CD4-positive, alpha-beta memory T cell (primary cell): ENCODE results near the gene BRD1. TPM values are rescaled to one million over a fixed set of nuclear protein-coding genes. Genes with fewer than 3 reads are reported as not detected.

Source experiments
- CTCF ChIA-PET: fragments of 350-600 bp; sonication (Branson Sonifier 250); formaldehyde crosslinking; loops from one replicate; lab custom pipeline; 2021; ENCODE audit warnings: inconsistent platforms; ENCODE audit not compliant: partially characterized antibody; lab: Charles Lee
- POLR2A ChIA-PET: fragments of 350-600 bp; sonication (Branson Sonifier 250); formaldehyde crosslinking; loops from one replicate; lab custom pipeline; 2021; ENCODE audit not compliant: partially characterized antibody; lab: Charles Lee
- DNase-seq, 5 donors: peaks; one replicate each; pipeline versions ENCODE4 v3.0.0 to v3.0.0-alpha.2; 2020 to 2022; ENCODE audit warnings: mixed read lengths in 1 of 5
- H3K27ac ChIP-seq: one replicate; pipeline ENCODE4 v1.7.0; 2013; ENCODE audit warnings: low read depth, low read length
- H3K27me3 ChIP-seq: 2 replicates; pipeline ENCODE4 v1.7.0; 2013; ENCODE audit warnings: mild to moderate bottlenecking, low read length, moderate library complexity; ENCODE audit not compliant: insufficient read depth
- H3K36me3 ChIP-seq: 2 replicates; pipeline ENCODE4 v1.7.0; 2013; ENCODE audit warnings: mild to moderate bottlenecking, low read length, moderate library complexity; ENCODE audit not compliant: insufficient read depth
- H3K4me1 ChIP-seq: 2 replicates; pipeline ENCODE4 v1.7.0; 2013; ENCODE audit warnings: mild to moderate bottlenecking, low read length, moderate library complexity; ENCODE audit not compliant: insufficient read depth
- H3K4me3 ChIP-seq, 2 donors: one replicate each; pipeline ENCODE4 v1.7.0; 2013; ENCODE audit warnings: low read length in 2 of 2, mild to moderate bottlenecking in 1 of 2
- H3K9me3 ChIP-seq, 2 donors: one replicate each; pipeline ENCODE4 v1.7.0; 2013; ENCODE audit warnings: low read length in 2 of 2, control low read depth in 1 of 2; ENCODE audit not compliant: control insufficient read depth in 1 of 2
- H3K27ac Mint-ChIP-seq, 7 donors: one replicate each; pipeline ENCODE4 v1.8.0; 2020 to 2021; ENCODE audit warnings: mixed read lengths in 7 of 7, mild to moderate bottlenecking in 6 of 7, inconsistent platforms in 3 of 7, moderate library complexity in 3 of 7
- H3K27me3 Mint-ChIP-seq, 2 donors: one replicate each; pipeline ENCODE4 v1.8.0; 2020 to 2021; ENCODE audit warnings: mixed read lengths in 2 of 2
- H3K36me3 Mint-ChIP-seq, 2 donors: one replicate each; pipeline ENCODE4 v1.8.0; 2020 to 2021; ENCODE audit warnings: mixed read lengths in 2 of 2, inconsistent platforms in 1 of 2, mild to moderate bottlenecking in 1 of 2
- H3K4me1 Mint-ChIP-seq, 4 donors: one replicate each; pipeline ENCODE4 v1.8.0; 2020 to 2021; ENCODE audit warnings: mixed read lengths in 4 of 4, mild to moderate bottlenecking in 1 of 4
- H3K4me3 Mint-ChIP-seq, 8 donors: one replicate each; pipeline ENCODE4 v1.8.0; 2020 to 2021; ENCODE audit warnings: mixed read lengths in 8 of 8, mild to moderate bottlenecking in 7 of 8, moderate library complexity in 6 of 8, inconsistent platforms in 3 of 8
- H3K9me3 Mint-ChIP-seq, 8 donors: one replicate each; pipeline ENCODE4 v1.8.0; 2020 to 2021; ENCODE audit warnings: mixed read lengths in 8 of 8, mild to moderate bottlenecking in 5 of 8, inconsistent platforms in 3 of 8, moderate library complexity in 1 of 8
- intact Hi-C: fragments of 100-400 bp; cut with micrococcal nuclease; formaldehyde crosslinking; loops from one replicate; pipeline ENCODE4 v1.15.1; 2023
- polyA plus RNA-seq, 2 donors: library from polyadenylated mRNA; unstranded; fragments of 300-500 nt; fragmentation: Illumina TruSeq; gene quantifications; one replicate each; pipeline ENCODE4 v1.2.3, GENCODE V29; 2021
- total RNA-seq, 2 experiments: library from RNA; stranded (reverse); gene quantifications; one replicate each; pipeline ENCODE4 v1.2.3, GENCODE V29; 2021

BRD1 gene
- total and polyA plus RNA-seq, 4 experiments from 2014 or later: 0.94 to 88.1 (median 44.6) TPM

GRCh38 chr22:49790912-49791311 lies 36.8 kb downstream of the BRD1 start:
- Mint-ChIP-seq H3K4me1 (peaks cover 29 to 78% (median 53%) of the 10 kb centered on the region in 4 donors), H3K27ac (peak overlapping the region in 5 of 7 donors; percentile 36 to 89 (median 80)), H3K27me3 (no peaks in the 10 kb centered on the region), H3K9me3 (no peaks in the 10 kb centered on the region), H3K36me3 (peaks cover 53 to 74% of the 10 kb centered on the region in 2 donors), H3K4me3 (peak overlapping the region in 5 of 8 donors; percentile 55 to 85 (median 65))
- ChIA-PET CTCF (interaction anchor here (0.9 kb wide), 1 partner anchor 202 kb away, joined by 3 read pairs; no protein-coding TSS in a partner anchor), POLR2A (no interaction called here)
- Histone ChIP-seq H3K27ac (no peak overlapping the region), H3K4me1 (peaks cover 43% of the 10 kb centered on the region), H3K4me3 (no peak overlapping the region), H3K9me3 (no peaks in the 10 kb centered on the region), H3K27me3 (no peaks in the 10 kb centered on the region), H3K36me3 (peaks cover 66% of the 10 kb centered on the region)
- DNase-seq: peak in 1 of 5 donors; percentile 16
- intact Hi-C loops: no loop called here

- Histone ChIP-seq H3K27me3 (no peaks in the 10 kb centered on the region), H3K4me1 (peaks cover 43% of the 10 kb centered on the region), H3K27ac (peak overlapping the region; percentile 27), H3K36me3 (peaks cover 58% of the 10 kb centered on the region), H3K9me3 (no peaks in the 10 kb centered on the region), H3K4me3 (peak overlapping the region in 1 of 2 donors; percentile 36)
- no peaks in the 10 kb centered on the region for H3K9me3 Mint-ChIP-seq
- no peaks in the 10 kb centered on the region for H3K27me3 Mint-ChIP-seq
- H3K27ac Mint-ChIP-seq: peak overlapping the region; percentile 87 to 94 (median 89)
- peak overlapping the region; percentile 20 to 85 (median 74) for H3K4me3 Mint-ChIP-seq
- ChIA-PET POLR2A (interaction anchor here (0.8 to 1.7 kb wide), 9 partner anchors 11 to 129 kb away, joined by 3 to 5 read pairs (median 3); partner anchors contain the start of genes ALG12 and CRELD2), CTCF (interaction anchor here (0.8 to 1.1 kb wide), 3 partner anchors 22 to 241 kb away, joined by 3 to 5 read pairs (median 3); no protein-coding TSS in a partner anchor)
- intact Hi-C loops: loop anchor here (5.0 kb wide), 1 partner anchor 38 kb away; the partner anchor contains the start of gene BRD1
- peaks cover 45 to 69% of the 10 kb centered on the region in 2 donors for H3K36me3 Mint-ChIP-seq
- DNase-seq: peak; percentile 31 to 69 (median 47)
- H3K4me1 Mint-ChIP-seq: peaks cover 27 to 80% (median 49%) of the 10 kb centered on the region in 4 donors
These were observed 38.2 kb downstream of the BRD1 start for GRCh38 chr22:49789289-49790141.

- peaks cover 56% of the 10 kb centered on the region for H3K36me3 ChIP-seq
- no peaks in the 10 kb centered on the region for H3K27me3 Mint-ChIP-seq
- peaks cover 41 to 69% of the 10 kb centered on the region in 2 donors for H3K36me3 Mint-ChIP-seq
- H3K4me1 Mint-ChIP-seq: peaks cover 28 to 82% (median 52%) of the 10 kb centered on the region in 4 donors
- CTCF ChIA-PET: no interaction called here
- H3K4me3 ChIP-seq: no peak overlapping the region
- H3K27ac ChIP-seq: peak overlapping the region; percentile 27
- DNase-seq: peak in 1 of 5 donors; percentile 46
- H3K9me3 Mint-ChIP-seq: no peaks in the 10 kb centered on the region
- H3K4me3 Mint-ChIP-seq: peak overlapping the region in 5 of 8 donors; percentile 9 to 78 (median 75)
- POLR2A ChIA-PET: interaction anchor here (1.3 kb wide), 1 partner anchor 24 kb away, joined by 3 read pairs; no protein-coding TSS in a partner anchor
- intact Hi-C loops: loop anchor here (5.0 kb wide), 1 partner anchor 39 kb away; the partner anchor contains the start of gene BRD1
- no peaks in the 10 kb centered on the region for H3K9me3 ChIP-seq
- H3K4me1 ChIP-seq: peaks cover 43% of the 10 kb centered on the region
- peak overlapping the region; percentile 42 to 94 (median 89) for H3K27ac Mint-ChIP-seq
- no peaks in the 10 kb centered on the region for H3K27me3 ChIP-seq
These were observed 39.2 kb downstream of the BRD1 start for GRCh38 chr22:49788504-49788903.

- peaks cover 55% of the 10 kb centered on the region for H3K36me3 ChIP-seq
- no peak overlapping the region for H3K27ac ChIP-seq
- peak overlapping the region in 7 of 8 donors; percentile 26 to 78 (median 54) for H3K4me3 Mint-ChIP-seq
- no peak overlapping the region for H3K4me3 ChIP-seq
- peaks cover 35 to 67% of the 10 kb centered on the region in 2 donors for H3K36me3 Mint-ChIP-seq
- no peak for DNase-seq
- intact Hi-C loops: loop anchor here (5.0 kb wide), 1 partner anchor 39 kb away; the partner anchor contains the start of gene BRD1
- no peaks in the 10 kb centered on the region for H3K27me3 ChIP-seq
- peak overlapping the region; percentile 48 to 94 (median 89) for H3K27ac Mint-ChIP-seq
- H3K9me3 Mint-ChIP-seq: no peaks in the 10 kb centered on the region
- H3K9me3 ChIP-seq: no peaks in the 10 kb centered on the region
- CTCF ChIA-PET: no interaction called here
- peaks cover 28 to 79% (median 51%) of the 10 kb centered on the region in 4 donors for H3K4me1 Mint-ChIP-seq
- POLR2A ChIA-PET: no interaction called here
- peaks cover 43% of the 10 kb centered on the region for H3K4me1 ChIP-seq
- no peaks in the 10 kb centered on the region for H3K27me3 Mint-ChIP-seq
These were observed 39.8 kb downstream of the BRD1 start for GRCh38 chr22:49787861-49788260.

GRCh38 chr22:49786976-49787706 lies 40.5 kb downstream of the BRD1 start:
- H3K36me3 Mint-ChIP-seq: peaks cover 30 to 62% of the 10 kb centered on the region in 2 donors
- POLR2A ChIA-PET: no interaction called here

GRCh38 chr22:49785841-49786471 lies 41.7 kb downstream of the BRD1 start:
- Histone ChIP-seq H3K9me3 (no peaks in the 10 kb centered on the region), H3K27me3 (no peaks in the 10 kb centered on the region), H3K36me3 (peaks cover 40% of the 10 kb centered on the region), H3K4me3 (no peak overlapping the region), H3K4me1 (peaks cover 38% of the 10 kb centered on the region), H3K27ac (no peak overlapping the region)
- Mint-ChIP-seq H3K27me3 (no peaks in the 10 kb centered on the region), H3K9me3 (no peaks in the 10 kb centered on the region), H3K4me1 (peaks cover 25 to 69% (median 42%) of the 10 kb centered on the region in 4 donors), H3K27ac (peak overlapping the region in 3 of 7 donors; percentile 35 to 82 (median 46)), H3K4me3 (peak overlapping the region in 3 of 8 donors; percentile 8 to 46 (median 13)), H3K36me3 (peaks cover 26 to 55% of the 10 kb centered on the region in 2 donors)
- no peak for DNase-seq
- intact Hi-C loops: loop anchor here (5.0 kb wide), 1 partner anchor 41 kb away; the partner anchor contains the start of gene BRD1
- ChIA-PET CTCF (no interaction called here), POLR2A (no interaction called here)

More at GRCh38 chr22:49786976-49787706, 40.5 kb downstream of the BRD1 start:
- peak in 1 of 5 donors; percentile 5 for DNase-seq
- H3K4me3 Mint-ChIP-seq: no peak overlapping the region
- Histone ChIP-seq H3K4me1 (peaks cover 43% of the 10 kb centered on the region), H3K4me3 (no peak overlapping the region), H3K27me3 (no peaks in the 10 kb centered on the region), H3K9me3 (no peaks in the 10 kb centered on the region), H3K27ac (no peak overlapping the region), H3K36me3 (peaks cover 48% of the 10 kb centered on the region)
- intact Hi-C loops: loop anchor here (5.0 kb wide), 1 partner anchor 40 kb away; the partner anchor contains the start of gene BRD1
- no peaks in the 10 kb centered on the region for H3K9me3 Mint-ChIP-seq
- peak overlapping the region in 4 of 7 donors; percentile 35 to 84 (median 60) for H3K27ac Mint-ChIP-seq
- CTCF ChIA-PET: no interaction called here
- no peaks in the 10 kb centered on the region for H3K27me3 Mint-ChIP-seq
- peaks cover 27 to 74% (median 47%) of the 10 kb centered on the region in 4 donors for H3K4me1 Mint-ChIP-seq
